H1 (cell line): ENCODE data around the gene BIVM. TPM values are rescaled to one million over a fixed set of nuclear protein-coding genes. Genes with fewer than 3 reads are reported as not detected.

Experiments used
- CTCF ChIA-PET: fragments of 300-600 bp; sonication (Branson Sonifier 250); formaldehyde crosslinking; loops from one replicate; lab custom pipeline; 2021; ENCODE audit not compliant: partially characterized antibody; lab: Charles Lee
- POLR2A ChIA-PET: fragments of 300-600 bp; sonication (Branson Sonifier 250); formaldehyde crosslinking; loops from one replicate; lab custom pipeline; 2021; ENCODE audit warnings: inconsistent platforms; ENCODE audit not compliant: partially characterized antibody; lab: Charles Lee
- DNase-seq, 2 experiments: peaks; one replicate each; pipeline versions ENCODE4 v3.0.0 to v3.0.0-alpha.2; 2010 to 2022; ENCODE audit warnings: low spot score in 2 of 2, low read depth in 1 of 2, mixed read lengths in 1 of 2
- FAIRE-seq: peaks from 2 replicates; lab custom pipeline; 2011; peaks lifted over from hg19 to GRCh38; lab: Jason Lieb, UNC
- H2AFZ ChIP-seq: 2 replicates; pipeline ENCODE4 v1.8.1; 2012; ENCODE audit warnings: low read length, inconsistent platforms
- H2AK5ac ChIP-seq: 2 replicates; pipeline ENCODE4 v1.6.1; 2013; ENCODE audit warnings: low read depth, low read length
- H2BK120ac ChIP-seq: replicated peaks from 2 replicates; pipeline ENCODE3; 2013; ENCODE audit warnings: low read depth, low read length, inconsistent platforms
- H2BK12ac ChIP-seq: 2 replicates; pipeline ENCODE4 v1.6.1; 2013; ENCODE audit warnings: low read depth, low read length
- H2BK15ac ChIP-seq: 2 replicates; pipeline ENCODE4 v1.6.1; 2013; ENCODE audit warnings: low read length
- H2BK20ac ChIP-seq: 2 replicates; pipeline ENCODE4 v1.6.1; 2013; ENCODE audit warnings: low read length
- H2BK5ac ChIP-seq: 2 replicates; pipeline ENCODE4 v1.6.1; 2013; ENCODE audit warnings: low read depth, low read length
- H3K14ac ChIP-seq: 2 replicates; pipeline ENCODE4 v1.6.1; 2013; ENCODE audit warnings: inconsistent platforms; ENCODE audit not compliant: insufficient read length
- H3K18ac ChIP-seq: 2 replicates; pipeline ENCODE4 v1.6.1; 2013; ENCODE audit warnings: low read length; ENCODE audit errors: extremely low read depth
- H3K23ac ChIP-seq: 2 replicates; pipeline ENCODE4 v1.6.1; 2013; ENCODE audit warnings: inconsistent platforms; ENCODE audit not compliant: insufficient read length
- H3K23me2 ChIP-seq: 2 replicates; pipeline ENCODE4 v1.6.1; 2013; ENCODE audit warnings: low read depth, low read length
- H3K27ac ChIP-seq: 2 replicates; pipeline ENCODE4 v1.6.1; 2011; ENCODE audit warnings: low read depth, low read length, inconsistent platforms
- H3K27me3 ChIP-seq, 4 experiments: replicated peaks in 1 of 4; 1 replicate in 1 of 4; 2 replicates in 3 of 4; pipeline versions ENCODE4 v1.6.1 to v1.8.1; 2011 to 2013; ENCODE audit warnings: low read length in 3 of 4, mild to moderate bottlenecking in 3 of 4, inconsistent platforms in 2 of 4, mixed read lengths in 2 of 4, moderate library complexity in 1 of 4; ENCODE audit not compliant: control insufficient read depth in 3 of 4, insufficient read depth in 3 of 4; ENCODE audit errors: extremely low read depth in 1 of 4
- H3K36me3 ChIP-seq, 4 experiments: 2 replicates each; pipeline versions ENCODE4 v1.6.1 to v1.8.1; 2011 to 2013; ENCODE audit warnings: mild to moderate bottlenecking in 4 of 4, low read length in 3 of 4, moderate library complexity in 2 of 4, control low read depth in 1 of 4, inconsistent platforms in 1 of 4; ENCODE audit not compliant: insufficient read depth in 4 of 4, control insufficient read depth in 2 of 4
- H3K4ac ChIP-seq: replicated peaks from 2 replicates; pipeline ENCODE3; 2013; ENCODE audit warnings: low read length, low read depth, mixed read lengths, inconsistent platforms; ENCODE audit not compliant: insufficient read length
- H3K4me1 ChIP-seq, 4 experiments: replicated peaks in 1 of 4; 1 replicate in 1 of 4; 2 replicates in 3 of 4; pipeline versions ENCODE4 v1.6.1 to v1.8.1; 2011 to 2013; ENCODE audit warnings: low read length in 3 of 4, inconsistent platforms in 2 of 4, mixed read lengths in 1 of 4; ENCODE audit not compliant: insufficient read depth in 4 of 4, control insufficient read depth in 3 of 4
- H3K4me2 ChIP-seq, 2 experiments: 2 replicates each; pipeline versions ENCODE4 v1.6.1 to v1.8.1; 2011 to 2013; ENCODE audit warnings: low read depth in 2 of 2, low read length in 2 of 2, control low read depth in 1 of 2, inconsistent platforms in 1 of 2, mild to moderate bottlenecking in 1 of 2; ENCODE audit not compliant: insufficient read depth in 1 of 2
- H3K4me3 ChIP-seq, 4 experiments: fragments of 200-600, 300-600 bp in 1 of 4; sonication (generic), shearing (Covaris generic), sonication (Bioruptor Twin) in 1 of 4; 2 replicates each; pipeline versions ENCODE4 v1.5.1 to v1.8.1; 2011 to 2016; ENCODE audit warnings: low read length in 4 of 4, low read depth in 3 of 4, control low read depth in 2 of 4, inconsistent platforms in 2 of 4, mild to moderate bottlenecking in 2 of 4, mixed read lengths in 1 of 4, moderate library complexity in 1 of 4; ENCODE audit not compliant: insufficient read depth in 2 of 4; ENCODE audit errors: extremely low read depth in 1 of 4
- H3K56ac ChIP-seq: replicated peaks from 2 replicates; pipeline ENCODE3; 2013; ENCODE audit warnings: low read depth, mild to moderate bottlenecking, mixed read lengths, low read length, inconsistent platforms; ENCODE audit not compliant: insufficient read length
- H3K79me1 ChIP-seq: 2 replicates; pipeline ENCODE4 v1.6.1; 2013; ENCODE audit warnings: low read depth, low read length, control low read depth
- H3K79me2 ChIP-seq, 2 experiments: 2 replicates each; pipeline versions ENCODE4 v1.6.1 to v1.8.1; 2012 to 2013; ENCODE audit warnings: low read length in 2 of 2, mild to moderate bottlenecking in 2 of 2, inconsistent platforms in 1 of 2; ENCODE audit not compliant: insufficient read depth in 2 of 2, control insufficient read depth in 1 of 2
- H3K9ac ChIP-seq, 4 experiments: replicated peaks in 1 of 4; 1 replicate in 1 of 4; 2 replicates in 3 of 4; pipeline versions ENCODE4 v1.6.1 to v1.8.1; 2011 to 2013; ENCODE audit warnings: low read depth in 3 of 4, low read length in 3 of 4, control low read depth in 2 of 4, mild to moderate bottlenecking in 2 of 4, moderate library complexity in 2 of 4, inconsistent platforms in 1 of 4; ENCODE audit errors: extremely low read depth in 1 of 4
- H3K9me3 ChIP-seq, 2 experiments: 2 replicates each; pipeline versions ENCODE4 v1.6.1 to v1.8.1; 2012 to 2013; ENCODE audit warnings: mild to moderate bottlenecking in 2 of 2, moderate library complexity in 2 of 2, control low read depth in 1 of 2, inconsistent platforms in 1 of 2, low read depth in 1 of 2, low read length in 1 of 2, mixed read lengths in 1 of 2; ENCODE audit not compliant: insufficient read depth in 2 of 2
- H4K20me1 ChIP-seq, 2 experiments: replicated peaks in 1 of 2; 2 replicates each; pipeline versions ENCODE3 to v1.8.1; 2011 to 2013; ENCODE audit warnings: inconsistent platforms in 2 of 2, low read length in 2 of 2, mild to moderate bottlenecking in 1 of 2; ENCODE audit not compliant: insufficient read depth in 2 of 2, control insufficient read depth in 1 of 2
- H4K5ac ChIP-seq: 2 replicates; pipeline ENCODE4 v1.6.1; 2013; ENCODE audit warnings: low read length, low read depth, mixed read lengths, inconsistent platforms; ENCODE audit not compliant: insufficient read length
- H4K8ac ChIP-seq: 2 replicates; pipeline ENCODE4 v1.8.0; 2013; ENCODE audit warnings: mild to moderate bottlenecking, moderate library complexity, low read length, inconsistent platforms; ENCODE audit not compliant: insufficient read depth; ENCODE audit errors: extremely low read depth
- H4K91ac ChIP-seq: replicated peaks from 2 replicates; pipeline ENCODE3; 2013; ENCODE audit warnings: low read length, mixed read lengths, inconsistent platforms; ENCODE audit not compliant: insufficient read length
- BACH1 ChIP-seq: IDR thresholded peaks from 2 replicates; pipeline ENCODE4 v1.6.1; 2012; ENCODE audit warnings: low read length, improper control_type of control experiment
- CBX5 ChIP-seq: fragments of 300-800, 300-1000 bp; sonication (generic); IDR thresholded peaks from 2 replicates; pipeline ENCODE4 v1.7.1; 2016; ENCODE audit warnings: antibody characterized with exemption, low read length, low read depth
- JUND ChIP-seq: IDR thresholded peaks from 2 replicates; pipeline ENCODE4 v1.6.1; 2011; ENCODE audit warnings: mild to moderate bottlenecking, improper control_type of control experiment, low read length
- KDM1A ChIP-seq: fragments of 200-600, 300-600 bp; sonication (generic); IDR thresholded peaks from 2 replicates; pipeline ENCODE4 v1.7.1; 2016; ENCODE audit warnings: mild to moderate bottlenecking, low read length, borderline replicate concordance
- KDM4A ChIP-seq: IDR thresholded peaks from one replicate; pipeline ENCODE4 v1.7.1; 2012; ENCODE audit warnings: low read depth, mild to moderate bottlenecking, moderate library complexity, low read length, inconsistent platforms; ENCODE audit not compliant: severe bottlenecking
- POU5F1 ChIP-seq: IDR thresholded peaks from 2 replicates; pipeline ENCODE4 v1.6.1; 2011; ENCODE audit warnings: low read depth, mild to moderate bottlenecking, low read length, moderate library complexity
- SIN3A ChIP-seq, 2 experiments: IDR thresholded peaks in 1 of 2; conservative IDR thresholded peaks in 1 of 2; 2 replicates each; pipeline ENCODE4 v1.6.1; 2011 to 2012; ENCODE audit warnings: low read length in 2 of 2, improper control_type of control experiment in 1 of 2, low read depth in 1 of 2, mild to moderate bottlenecking in 1 of 2
- SP4 ChIP-seq: IDR thresholded peaks from 2 replicates; pipeline ENCODE4 v1.6.1; 2012; ENCODE audit warnings: low read length, inconsistent platforms
- TEAD4 ChIP-seq: IDR thresholded peaks from 2 replicates; pipeline ENCODE4 v1.6.1; 2012; ENCODE audit warnings: low read depth, low read length, inconsistent platforms, mixed read lengths
- WGBS, 2 experiments: shearing (Covaris generic) in 1 of 2; methylation state at CpG; one replicate each; pipeline versions ENCODE4 v1.1.6 to v1.1.7; 2013 to 2015; ENCODE audit warnings: low lambda C conversion rate in 2 of 2, mixed read lengths in 2 of 2, inconsistent platforms in 1 of 2, low coverage in 1 of 2, missing lambda C conversion rate in 1 of 2; ENCODE audit not compliant: insufficient replicate concordance in 2 of 2, insufficient coverage in 1 of 2, insufficient read length in 1 of 2; ENCODE audit errors: extremely low coverage in 1 of 2, missing lambda C conversion rate in 1 of 2; 5-methylcytosine and 5-hydroxymethylcytosine counted together
- polyA plus RNA-seq, 7 experiments: library from polyadenylated mRNA; depleted of rRNA in 3 of 7; stranded (reverse) in 5 of 7; unstranded in 2 of 7; fragments of >200 nt in 5 of 7; fragments of 200-250 nt in 2 of 7; gene quantifications; 1 replicate in 5 of 7; 2 replicates in 1 of 7; 4 replicates in 1 of 7; pipeline versions ENCODE4 v1.2.1 to v1.2.3, GENCODE V29; 2011 to 2013; ENCODE audit warnings: missing spikeins in 2 of 7, mixed read lengths in 2 of 7
- total RNA-seq: library from RNA; stranded (reverse); fragmentation: NEBNext Ultra II Directional; extraction: Animal tissue kit (Norgen Biotek cat#: 25700); gene quantifications from 2 replicates; pipeline ENCODE4 v1.2.1, GENCODE V29; 2021
- TF ChIP-seq, protein P1 (sequence below): IDR thresholded peaks from 2 replicates; pipeline ENCODE4 v1.6.1; 2011; ENCODE audit warnings: low read length, improper control_type of control experiment

Gene BIVM
- total and polyA plus RNA-seq, 2 of the 8 experiments (the other 6 are each of a cell fraction or from before 2014, with no cell fraction given), result 1.8 to 5.5 TPM

DNA sequence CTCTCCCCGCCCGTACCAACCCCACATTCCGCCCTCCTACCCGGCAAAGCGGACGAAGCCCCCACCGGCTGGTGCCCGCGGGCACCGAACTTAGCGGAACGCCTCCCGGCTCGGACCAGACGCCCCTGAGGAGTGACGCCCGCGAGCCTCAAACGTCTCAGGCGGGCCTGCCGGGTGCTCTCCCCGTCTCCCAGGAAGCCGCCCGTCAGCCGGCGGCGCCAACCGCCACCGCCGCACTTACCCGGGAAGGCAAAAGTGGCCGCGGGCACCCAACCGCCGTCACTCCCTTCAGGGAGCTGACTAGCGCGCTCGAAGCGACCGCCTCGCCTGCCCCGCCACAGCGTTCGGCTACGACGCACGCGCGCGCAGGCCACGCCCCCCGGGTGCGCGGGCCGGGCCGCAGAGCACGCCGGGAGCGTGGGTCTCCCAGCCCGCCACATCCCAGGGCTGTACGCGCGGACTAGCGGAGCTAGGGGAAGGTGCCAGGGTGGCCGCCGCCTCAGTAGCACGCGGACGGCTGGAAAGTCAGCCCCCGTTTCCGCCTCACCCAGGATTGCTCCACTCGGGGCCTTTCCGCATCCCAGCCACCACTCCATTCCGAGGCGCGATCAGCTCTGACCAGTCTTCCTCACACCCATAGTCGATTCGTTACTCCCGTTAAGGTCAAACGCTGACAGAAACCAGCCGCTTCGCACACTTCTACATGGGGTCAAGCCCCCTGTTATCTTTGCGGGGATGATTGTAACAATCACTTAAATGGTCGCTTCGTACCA, 25.3 kb upstream of the BIVM start, which contains the start of gene TEX30:
Gene TEX30, minus strand, starts transcription at position 346 of the 773 bp plus-strand sequence. CDS start 3,760 bp downstream, outside the sequence.
- FAIRE-seq, result no peak
- H3K79me2 ChIP-seq, result no peaks in the 10 kb centered on the region
- peak within 1 kb of the TSS; percentile 95 for H4K8ac ChIP-seq
- peak within 1 kb of the TSS; percentile 89 for H2AFZ ChIP-seq
- no peak within 1 kb of the TSS for H3K23ac ChIP-seq
- H4K91ac ChIP-seq, result peak within 1 kb of the TSS; percentile 52
- H3K4ac ChIP-seq, result no peak within 1 kb of the TSS
- no peak within 1 kb of the TSS for H2BK20ac ChIP-seq
- H3K27me3 ChIP-seq, result peaks cover 0 to 18% (median 12%) of the 10 kb centered on the region in 4 experiments; a peak in 5 of 7 replicates
- peak within 1 kb of the TSS in 3 of 4 experiments; percentile 44 to 70 (median 56); a peak in 6 of 7 replicates for H3K9ac ChIP-seq
- no peaks in the 10 kb centered on the region for H3K79me1 ChIP-seq
- peaks cover 0 to 4% of the 10 kb centered on the region in 2 experiments; a peak in 1 of 4 replicates for H3K9me3 ChIP-seq
- CTCF ChIA-PET, result interaction anchor here (1.3 to 5.6 kb wide), 4 partner anchors 12 to 182 kb away, joined by 3 to 28 read pairs (median 4); a partner anchor contains a TSS
- H3K14ac ChIP-seq, result peak within 1 kb of the TSS; percentile 21
- H2BK12ac ChIP-seq, result peak within 1 kb of the TSS; percentile 68; the same call in 1 of the 2 replicates
- 21% methylated on average over 57 of the region's 85 CpGs; no CpG with 5 or more reads in 1 of the 2 experiments for WGBS, 2 experiments
- peaks cover 0 to 6% (median 2%) of the 10 kb centered on the region in 4 experiments; a peak in 2 of 7 replicates for H3K4me1 ChIP-seq
- peak; percentile 36 to 88 for DNase-seq
- peak within 1 kb of the TSS; percentile 86 for H3K18ac ChIP-seq
- no peak within 1 kb of the TSS for H3K27ac ChIP-seq
- no peak within 1 kb of the TSS for H3K56ac ChIP-seq
- POLR2A ChIA-PET, result interaction anchor here (0.7 to 3.0 kb wide), 11 partner anchors 9 to 182 kb away, joined by 3 to 12 read pairs (median 3); partner anchors contain the start of genes ERCC5 and TPP2
- H2BK5ac ChIP-seq, result no peak within 1 kb of the TSS
- peaks cover 0 to 2% of the 10 kb centered on the region in 2 experiments for H4K20me1 ChIP-seq
- H4K5ac ChIP-seq, result no peak within 1 kb of the TSS
- peaks cover 5% of the 10 kb centered on the region for H3K23me2 ChIP-seq
- no peak within 1 kb of the TSS for H2AK5ac ChIP-seq
- H2BK15ac ChIP-seq, result no peak within 1 kb of the TSS
- H3K36me3 ChIP-seq, result no peaks in the 10 kb centered on the region; a peak in 1 of 8 replicates
- H3K4me2 ChIP-seq, result peak within 1 kb of the TSS; percentile 82 to 96
- H3K4me3 ChIP-seq, result peak within 1 kb of the TSS; percentile 65 to 86 (median 74)
- no peak within 1 kb of the TSS for H2BK120ac ChIP-seq
- TF ChIP-seq BACH1 (no peak), CBX5 (no peak), SIN3A (conservative IDR thresholded peaks at IDR 0.05 in 1 of 2, IDR thresholded peaks at IDR 0.05 in 1 of 2; ENCODE audit: low read depth in 1 of 2, low read length in 2 of 2) (no peak), SP4 (peak; percentile 46; the same call in 1 of the 2 replicates), KDM4A (peak; percentile 92), KDM1A (no peak), JUND (no peak), TEAD4 (no peak), POU5F1 (no peak)
- TF ChIP-seq, protein P1, sequence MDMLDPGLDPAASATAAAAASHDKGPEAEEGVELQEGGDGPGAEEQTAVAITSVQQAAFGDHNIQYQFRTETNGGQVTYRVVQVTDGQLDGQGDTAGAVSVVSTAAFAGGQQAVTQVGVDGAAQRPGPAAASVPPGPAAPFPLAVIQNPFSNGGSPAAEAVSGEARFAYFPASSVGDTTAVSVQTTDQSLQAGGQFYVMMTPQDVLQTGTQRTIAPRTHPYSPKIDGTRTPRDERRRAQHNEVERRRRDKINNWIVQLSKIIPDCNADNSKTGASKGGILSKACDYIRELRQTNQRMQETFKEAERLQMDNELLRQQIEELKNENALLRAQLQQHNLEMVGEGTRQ, result no peak
